K562 (cell line): Measurements from ENCODE around the gene INPP1. TPM values are rescaled to one million over a fixed set of nuclear protein-coding genes. Genes with fewer than 3 reads are reported as not detected.

ENCODE experiments used
- CC2D1A ChIP-seq: fragments of 450-650 bp; IDR thresholded peaks from 2 replicates; pipeline ENCODE4 v1.6.1; 2017; ENCODE audit warnings: mild to moderate bottlenecking
- CREBBP ChIP-seq: IDR thresholded peaks from one replicate; pipeline ENCODE4 v1.6.1; 2012; ENCODE audit warnings: low read depth, mild to moderate bottlenecking, control low read depth, inconsistent platforms, low read length
- HMG20B ChIP-seq: fragments of 250-450 bp; sonication (Bioruptor Pico); IDR thresholded peaks from 2 replicates; pipeline ENCODE4 v1.5.0; 2021; ENCODE audit warnings: mild to moderate bottlenecking
- HOXB6 ChIP-seq: fragments of 250-450 bp; sonication (Bioruptor Pico); IDR thresholded peaks from 2 replicates; pipeline ENCODE4 v1.5.1; 2022; ENCODE audit warnings: mild to moderate bottlenecking, borderline replicate concordance
- MCM2 ChIP-seq: fragments of 450-650 bp; IDR thresholded peaks from 2 replicates; pipeline ENCODE4 v1.6.1; 2017; ENCODE audit warnings: low read depth, mild to moderate bottlenecking
- NCOA4 ChIP-seq: fragments of 450-650 bp; IDR thresholded peaks from 2 replicates; pipeline ENCODE4 v1.6.1; 2018; ENCODE audit warnings: mild to moderate bottlenecking; ENCODE audit not compliant: partially characterized antibody
- NFIX ChIP-seq: fragments of 250-450 bp; sonication (Bioruptor Pico); IDR thresholded peaks from 2 replicates; pipeline ENCODE4 v1.4.0; 2020; ENCODE audit warnings: low read depth, mild to moderate bottlenecking, moderate library complexity
- NR2C1 ChIP-seq, 2 experiments: fragments of 450-650 bp; IDR thresholded peaks; 2 replicates each; pipeline ENCODE4 v1.6.1; 2017; ENCODE audit warnings: mild to moderate bottlenecking in 2 of 2, antibody characterized with exemption in 1 of 2, inconsistent platforms in 1 of 2, missing compliant biosample characterization in 1 of 2, missing genetic modification characterization in 1 of 2
- SIN3B ChIP-seq: fragments of 450-650 bp; IDR thresholded peaks from 2 replicates; pipeline ENCODE4 v1.6.1; 2017; ENCODE audit warnings: low read depth, mild to moderate bottlenecking, moderate library complexity
- SIRT6 ChIP-seq: IDR thresholded peaks from one replicate; pipeline ENCODE4 v1.6.1; 2012; ENCODE audit warnings: low read depth, mild to moderate bottlenecking, control low read depth, inconsistent platforms, low read length, moderate library complexity
- SNRNP70 ChIP-seq: fragments of 200-400 bp; formaldehyde crosslinking; optimal IDR thresholded peaks from 2 replicates; pipeline ENCODE3; 2017; ENCODE audit warnings: low read depth, low read length
- THRAP3 ChIP-seq: fragments of 450-650 bp; IDR thresholded peaks from 2 replicates; pipeline ENCODE4 v1.6.1; 2016; ENCODE audit warnings: mild to moderate bottlenecking, inconsistent platforms, borderline replicate concordance
- ZKSCAN1 ChIP-seq: fragments of 150-350 bp; IDR thresholded peaks from 2 replicates; pipeline ENCODE4 v1.6.1; 2016; ENCODE audit warnings: low read depth, low read length
- ZNF212 ChIP-seq: fragments of 450-650 bp; formaldehyde crosslinking; IDR thresholded peaks from 2 replicates; pipeline ENCODE4 v1.4.0; 2020; ENCODE audit warnings: mild to moderate bottlenecking
- ZNF347 ChIP-seq: fragments of 450-650 bp; formaldehyde crosslinking; IDR thresholded peaks from 2 replicates; pipeline ENCODE4 v1.4.0; 2020; ENCODE audit warnings: low read depth, mild to moderate bottlenecking, moderate library complexity
- ZNF384 ChIP-seq: IDR thresholded peaks from 2 replicates; pipeline ENCODE4 v1.6.1; 2012; ENCODE audit warnings: low read depth, low read length, improper control_type of control experiment
- ZNF766 ChIP-seq: fragments of 200-800 bp; sonication (Bioruptor generic); conservative IDR thresholded peaks from 2 replicates; pipeline ENCODE4 v1.6.1; 2016; ENCODE audit warnings: missing genetic modification characterization, missing compliant biosample characterization
- polyA plus RNA-seq, 8 experiments: library from polyadenylated mRNA; depleted of rRNA in 4 of 8; stranded (reverse) in 5 of 8; unstranded in 3 of 8; fragments of >200 nt; fragmentation: Nextera tagmentation in 2 of 8; fragmentation: Illumina TruSeq in 1 of 8; extraction: Ambion mirVana in 2 of 8; extraction: Trizol in 1 of 8; gene quantifications; 2 replicates each; pipeline versions ENCODE4 v1.2.1 to v1.2.3, GENCODE V29; 2011 to 2014; ENCODE audit warnings: inconsistent platforms in 1 of 8, missing spikeins in 1 of 8
- total RNA-seq, 7 experiments: library from RNA; depleted of rRNA in 6 of 7; stranded (reverse); fragments of >200 nt in 6 of 7; fragmentation: Illumina TruSeq in 2 of 7; extraction: Trizol in 2 of 7; gene quantifications; 2 replicates each; pipeline versions ENCODE4 v1.2.1 to v1.2.3, GENCODE V29; 2011 to 2021; ENCODE audit warnings: low replicate concordance in 1 of 7
- TF ChIP-seq, protein P1 (sequence below): sonication (generic); IDR thresholded peaks from 2 replicates; pipeline ENCODE4 v1.6.1; 2016
- TF ChIP-seq, protein P2 (sequence below): fragments of 450-650 bp; IDR thresholded peaks from 2 replicates; pipeline ENCODE4 v1.6.1; 2017; ENCODE audit warnings: antibody characterized with exemption
- TF ChIP-seq, protein P3 (sequence below): fragments of 450-650 bp; formaldehyde crosslinking; IDR thresholded peaks from 2 replicates; pipeline ENCODE4 v1.4.0; 2022; ENCODE audit warnings: missing genetic modification characterization
- TF ChIP-seq, protein P4 (sequence below): sonication (generic); formaldehyde crosslinking; IDR thresholded peaks from 2 replicates; pipeline ENCODE4 v1.8.1; 2023; ENCODE audit warnings: mild to moderate bottlenecking, missing genetic modification reagents
- TF ChIP-seq, protein P5 (sequence below): fragments of 250-450 bp; sonication (Bioruptor Pico); IDR thresholded peaks from 2 replicates; pipeline ENCODE4 v1.4.0; 2020

INPP1 gene
- total and polyA plus RNA-seq, 9 of the 15 experiments (the other 6 are each of a cell fraction or from before 2014, with no cell fraction given), result 3.7 to 11.8 (median 6.5) TPM

DNA sequence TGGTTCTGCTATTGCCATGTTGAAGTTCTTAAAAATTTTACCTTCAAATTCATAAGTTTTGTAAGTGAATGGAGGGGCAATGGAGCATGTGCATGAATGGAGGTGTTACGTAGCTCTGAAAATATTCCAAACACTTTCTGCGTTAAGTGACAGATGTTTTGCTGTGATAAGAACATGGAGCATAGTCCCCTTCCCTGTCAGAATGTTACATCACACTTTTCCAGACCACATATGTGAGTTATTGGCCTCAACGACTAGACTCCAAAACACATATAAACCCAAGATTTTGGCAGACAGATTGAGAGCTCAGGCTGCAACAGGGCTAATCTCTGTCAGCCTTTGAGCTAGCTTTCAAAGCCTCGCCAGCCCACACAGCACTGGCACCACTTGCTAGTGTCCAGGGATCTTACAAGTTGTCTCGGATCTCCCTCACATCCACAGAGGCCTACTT is 37.6 kb downstream of the INPP1 start (continued):
- TF ChIP-seq NFIX (no peak), ZNF347 (no peak), HOXB6 (CRISPR knock-in tag) (no peak), SIN3B (no peak), ZKSCAN1 (no peak), MCM2 (no peak), ZNF766 (CRISPR knock-in tag) (peak; percentile 56; the same call in 1 of the 2 replicates), SIRT6 (no peak), CREBBP (no peak), HMG20B (CRISPR knock-in tag) (no peak), CC2D1A (0 out of 2 replicates have a peak, but pooled peaks have one; percentile 22), NR2C1 (IDR thresholded peaks at IDR 0.05) (no peak), NR2C1 (tag; IDR thresholded peaks at IDR 0.05) (no peak), ZNF212 (no peak), THRAP3 (no peak), NCOA4 (no peak), ZNF384 (no peak), SNRNP70 (no peak)
- TF ChIP-seq, protein P1, sequence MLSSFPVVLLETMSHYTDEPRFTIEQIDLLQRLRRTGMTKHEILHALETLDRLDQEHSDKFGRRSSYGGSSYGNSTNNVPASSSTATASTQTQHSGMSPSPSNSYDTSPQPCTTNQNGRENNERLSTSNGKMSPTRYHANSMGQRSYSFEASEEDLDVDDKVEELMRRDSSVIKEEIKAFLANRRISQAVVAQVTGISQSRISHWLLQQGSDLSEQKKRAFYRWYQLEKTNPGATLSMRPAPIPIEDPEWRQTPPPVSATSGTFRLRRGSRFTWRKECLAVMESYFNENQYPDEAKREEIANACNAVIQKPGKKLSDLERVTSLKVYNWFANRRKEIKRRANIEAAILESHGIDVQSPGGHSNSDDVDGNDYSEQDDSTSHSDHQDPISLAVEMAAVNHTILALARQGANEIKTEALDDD, result peak; percentile 79
- TF ChIP-seq, protein P2, sequence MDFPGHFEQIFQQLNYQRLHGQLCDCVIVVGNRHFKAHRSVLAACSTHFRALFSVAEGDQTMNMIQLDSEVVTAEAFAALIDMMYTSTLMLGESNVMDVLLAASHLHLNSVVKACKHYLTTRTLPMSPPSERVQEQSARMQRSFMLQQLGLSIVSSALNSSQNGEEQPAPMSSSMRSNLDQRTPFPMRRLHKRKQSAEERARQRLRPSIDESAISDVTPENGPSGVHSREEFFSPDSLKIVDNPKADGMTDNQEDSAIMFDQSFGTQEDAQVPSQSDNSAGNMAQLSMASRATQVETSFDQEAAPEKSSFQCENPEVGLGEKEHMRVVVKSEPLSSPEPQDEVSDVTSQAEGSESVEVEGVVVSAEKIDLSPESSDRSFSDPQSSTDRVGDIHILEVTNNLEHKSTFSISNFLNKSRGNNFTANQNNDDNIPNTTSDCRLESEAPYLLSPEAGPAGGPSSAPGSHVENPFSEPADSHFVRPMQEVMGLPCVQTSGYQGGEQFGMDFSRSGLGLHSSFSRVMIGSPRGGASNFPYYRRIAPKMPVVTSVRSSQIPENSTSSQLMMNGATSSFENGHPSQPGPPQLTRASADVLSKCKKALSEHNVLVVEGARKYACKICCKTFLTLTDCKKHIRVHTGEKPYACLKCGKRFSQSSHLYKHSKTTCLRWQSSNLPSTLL, result no peak
- TF ChIP-seq, protein P3, sequence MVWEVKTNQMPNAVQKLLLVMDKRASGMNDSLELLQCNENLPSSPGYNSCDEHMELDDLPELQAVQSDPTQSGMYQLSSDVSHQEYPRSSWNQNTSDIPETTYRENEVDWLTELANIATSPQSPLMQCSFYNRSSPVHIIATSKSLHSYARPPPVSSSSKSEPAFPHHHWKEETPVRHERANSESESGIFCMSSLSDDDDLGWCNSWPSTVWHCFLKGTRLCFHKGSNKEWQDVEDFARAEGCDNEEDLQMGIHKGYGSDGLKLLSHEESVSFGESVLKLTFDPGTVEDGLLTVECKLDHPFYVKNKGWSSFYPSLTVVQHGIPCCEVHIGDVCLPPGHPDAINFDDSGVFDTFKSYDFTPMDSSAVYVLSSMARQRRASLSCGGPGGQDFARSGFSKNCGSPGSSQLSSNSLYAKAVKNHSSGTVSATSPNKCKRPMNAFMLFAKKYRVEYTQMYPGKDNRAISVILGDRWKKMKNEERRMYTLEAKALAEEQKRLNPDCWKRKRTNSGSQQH, result no peak
- TF ChIP-seq, protein P4, sequence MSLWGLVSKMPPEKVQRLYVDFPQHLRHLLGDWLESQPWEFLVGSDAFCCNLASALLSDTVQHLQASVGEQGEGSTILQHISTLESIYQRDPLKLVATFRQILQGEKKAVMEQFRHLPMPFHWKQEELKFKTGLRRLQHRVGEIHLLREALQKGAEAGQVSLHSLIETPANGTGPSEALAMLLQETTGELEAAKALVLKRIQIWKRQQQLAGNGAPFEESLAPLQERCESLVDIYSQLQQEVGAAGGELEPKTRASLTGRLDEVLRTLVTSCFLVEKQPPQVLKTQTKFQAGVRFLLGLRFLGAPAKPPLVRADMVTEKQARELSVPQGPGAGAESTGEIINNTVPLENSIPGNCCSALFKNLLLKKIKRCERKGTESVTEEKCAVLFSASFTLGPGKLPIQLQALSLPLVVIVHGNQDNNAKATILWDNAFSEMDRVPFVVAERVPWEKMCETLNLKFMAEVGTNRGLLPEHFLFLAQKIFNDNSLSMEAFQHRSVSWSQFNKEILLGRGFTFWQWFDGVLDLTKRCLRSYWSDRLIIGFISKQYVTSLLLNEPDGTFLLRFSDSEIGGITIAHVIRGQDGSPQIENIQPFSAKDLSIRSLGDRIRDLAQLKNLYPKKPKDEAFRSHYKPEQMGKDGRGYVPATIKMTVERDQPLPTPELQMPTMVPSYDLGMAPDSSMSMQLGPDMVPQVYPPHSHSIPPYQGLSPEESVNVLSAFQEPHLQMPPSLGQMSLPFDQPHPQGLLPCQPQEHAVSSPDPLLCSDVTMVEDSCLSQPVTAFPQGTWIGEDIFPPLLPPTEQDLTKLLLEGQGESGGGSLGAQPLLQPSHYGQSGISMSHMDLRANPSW (CRISPR knock-in tag), result no peak
- TF ChIP-seq, protein P5, sequence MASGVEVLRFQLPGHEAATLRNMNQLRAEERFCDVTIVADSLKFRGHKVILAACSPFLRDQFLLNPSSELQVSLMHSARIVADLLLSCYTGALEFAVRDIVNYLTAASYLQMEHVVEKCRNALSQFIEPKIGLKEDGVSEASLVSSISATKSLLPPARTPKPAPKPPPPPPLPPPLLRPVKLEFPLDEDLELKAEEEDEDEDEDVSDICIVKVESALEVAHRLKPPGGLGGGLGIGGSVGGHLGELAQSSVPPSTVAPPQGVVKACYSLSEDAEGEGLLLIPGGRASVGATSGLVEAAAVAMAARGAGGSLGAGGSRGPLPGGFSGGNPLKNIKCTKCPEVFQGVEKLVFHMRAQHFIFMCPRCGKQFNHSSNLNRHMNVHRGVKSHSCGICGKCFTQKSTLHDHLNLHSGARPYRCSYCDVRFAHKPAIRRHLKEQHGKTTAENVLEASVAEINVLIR, result 0 out of 2 replicates have a peak, but pooled peaks have one; percentile 22
